Measurements from ENCODE around the gene GAS2L2.

DNA sequence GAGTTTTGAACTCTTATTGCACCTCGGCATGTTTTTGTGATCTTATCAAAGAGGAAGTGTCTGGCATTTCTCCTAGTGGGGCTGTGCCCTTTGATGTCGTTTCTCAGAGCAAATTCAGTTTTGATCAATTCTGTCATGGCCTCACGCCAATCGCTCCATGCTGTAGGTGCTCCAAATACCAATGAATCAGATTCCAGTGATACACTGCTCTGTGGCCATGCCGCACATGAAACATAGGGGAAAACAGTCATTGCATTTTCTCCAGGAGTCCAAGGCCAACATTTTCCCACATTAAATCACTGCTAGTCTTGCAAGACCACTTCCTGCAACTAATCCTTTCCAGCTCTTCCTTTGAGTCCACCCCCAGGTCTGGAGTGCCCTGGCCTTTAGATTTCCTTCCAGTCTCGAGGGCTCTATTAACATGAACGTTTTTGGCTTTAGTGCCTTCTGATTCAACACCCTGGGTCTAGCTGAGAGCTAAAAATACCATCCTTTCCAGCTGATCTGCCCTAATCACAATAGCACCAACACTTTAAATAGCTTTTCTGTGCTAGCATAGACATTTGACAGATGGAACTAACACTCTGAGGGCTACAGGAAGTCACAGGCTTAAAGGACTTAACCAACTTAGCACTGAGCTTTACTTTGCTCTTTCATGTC, 39.8 kb downstream of the GAS2L2 start:
- no peak for TF ChIP-seq EZH2 (IDR thresholded peaks at IDR 0.05; ENCODE audit: low read depth)
- TF ChIP-seq, protein P1, sequence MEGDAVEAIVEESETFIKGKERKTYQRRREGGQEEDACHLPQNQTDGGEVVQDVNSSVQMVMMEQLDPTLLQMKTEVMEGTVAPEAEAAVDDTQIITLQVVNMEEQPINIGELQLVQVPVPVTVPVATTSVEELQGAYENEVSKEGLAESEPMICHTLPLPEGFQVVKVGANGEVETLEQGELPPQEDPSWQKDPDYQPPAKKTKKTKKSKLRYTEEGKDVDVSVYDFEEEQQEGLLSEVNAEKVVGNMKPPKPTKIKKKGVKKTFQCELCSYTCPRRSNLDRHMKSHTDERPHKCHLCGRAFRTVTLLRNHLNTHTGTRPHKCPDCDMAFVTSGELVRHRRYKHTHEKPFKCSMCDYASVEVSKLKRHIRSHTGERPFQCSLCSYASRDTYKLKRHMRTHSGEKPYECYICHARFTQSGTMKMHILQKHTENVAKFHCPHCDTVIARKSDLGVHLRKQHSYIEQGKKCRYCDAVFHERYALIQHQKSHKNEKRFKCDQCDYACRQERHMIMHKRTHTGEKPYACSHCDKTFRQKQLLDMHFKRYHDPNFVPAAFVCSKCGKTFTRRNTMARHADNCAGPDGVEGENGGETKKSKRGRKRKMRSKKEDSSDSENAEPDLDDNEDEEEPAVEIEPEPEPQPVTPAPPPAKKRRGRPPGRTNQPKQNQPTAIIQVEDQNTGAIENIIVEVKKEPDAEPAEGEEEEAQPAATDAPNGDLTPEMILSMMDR (conservative IDR thresholded peaks at IDR 0.05) = no peak

All from PC-9 (cell line).